ENCODE measurements around the gene PNKP. TPM values are rescaled to one million over a fixed set of nuclear protein-coding genes. Genes with fewer than 3 reads are reported as not detected.

PNKP gene
- total and polyA plus RNA-seq, 9 of the 15 experiments (the other 6 are each of a cell fraction or from before 2014, with no cell fraction given) = 2.8 to 85.4 (median 25.3) TPM

GRCh38 chr19:49889687-49890348, 22.4 kb upstream of the PNKP start (continued):
- TF ChIP-seq HCFC1 (IDR thresholded peaks at IDR 0.05; ENCODE audit: low read depth, low read length) (peak; percentile 68), ETV1 (tag; conservative IDR thresholded peaks at IDR 0.05; ENCODE audit: low read depth) (peak; percentile 48; the same call in 1 of the 2 replicates), NR3C1 (CRISPR knock-in tag; IDR thresholded peaks at IDR 0.05) (peak; percentile 99), ZMIZ1 (IDR thresholded peaks at IDR 0.05; ENCODE audit: low read depth in 2 of 2, low read length in 2 of 2) (0 out of 4 replicates have a peak, but pooled peaks of 1 of the 2 experiments have one; percentile 20), NR1H2 (CRISPR knock-in tag; IDR thresholded peaks at IDR 0.05) (0 out of 2 replicates have a peak, but pooled peaks have one; percentile 54), BMI1 (IDR thresholded peaks at IDR 0.05; ENCODE audit: low read length) (no peak), TSHZ1 (CRISPR knock-in tag; IDR thresholded peaks at IDR 0.05) (no peak), RAD51 (IDR thresholded peaks at IDR 0.05; ENCODE audit: borderline replicate concordance, low read depth) (peak; percentile 53; the same call in 1 of the 2 replicates), PKNOX1 (IDR thresholded peaks at IDR 0.05) (0 out of 2 replicates have a peak, but pooled peaks have one; percentile 37), HMGXB4 (CRISPR knock-in tag; IDR thresholded peaks at IDR 0.05) (peak; percentile 100)
